A549 treated with AZD9567 at 1 μM for 4 hours (cell line): Measurements from ENCODE around the gene UBAP2. TPM values are rescaled to one million over a fixed set of nuclear protein-coding genes. Genes with fewer than 3 reads are reported as not detected.

Source experiments
- total RNA-seq: library from RNA; stranded (reverse); fragments of 200-300 nt; extraction: Qiagen RNA extraction; gene quantifications from 5 replicates; pipeline ENCODE4 v1.2.3, GENCODE V29; 2022; ENCODE audit not compliant: insufficient read depth

Gene UBAP2, protein sequence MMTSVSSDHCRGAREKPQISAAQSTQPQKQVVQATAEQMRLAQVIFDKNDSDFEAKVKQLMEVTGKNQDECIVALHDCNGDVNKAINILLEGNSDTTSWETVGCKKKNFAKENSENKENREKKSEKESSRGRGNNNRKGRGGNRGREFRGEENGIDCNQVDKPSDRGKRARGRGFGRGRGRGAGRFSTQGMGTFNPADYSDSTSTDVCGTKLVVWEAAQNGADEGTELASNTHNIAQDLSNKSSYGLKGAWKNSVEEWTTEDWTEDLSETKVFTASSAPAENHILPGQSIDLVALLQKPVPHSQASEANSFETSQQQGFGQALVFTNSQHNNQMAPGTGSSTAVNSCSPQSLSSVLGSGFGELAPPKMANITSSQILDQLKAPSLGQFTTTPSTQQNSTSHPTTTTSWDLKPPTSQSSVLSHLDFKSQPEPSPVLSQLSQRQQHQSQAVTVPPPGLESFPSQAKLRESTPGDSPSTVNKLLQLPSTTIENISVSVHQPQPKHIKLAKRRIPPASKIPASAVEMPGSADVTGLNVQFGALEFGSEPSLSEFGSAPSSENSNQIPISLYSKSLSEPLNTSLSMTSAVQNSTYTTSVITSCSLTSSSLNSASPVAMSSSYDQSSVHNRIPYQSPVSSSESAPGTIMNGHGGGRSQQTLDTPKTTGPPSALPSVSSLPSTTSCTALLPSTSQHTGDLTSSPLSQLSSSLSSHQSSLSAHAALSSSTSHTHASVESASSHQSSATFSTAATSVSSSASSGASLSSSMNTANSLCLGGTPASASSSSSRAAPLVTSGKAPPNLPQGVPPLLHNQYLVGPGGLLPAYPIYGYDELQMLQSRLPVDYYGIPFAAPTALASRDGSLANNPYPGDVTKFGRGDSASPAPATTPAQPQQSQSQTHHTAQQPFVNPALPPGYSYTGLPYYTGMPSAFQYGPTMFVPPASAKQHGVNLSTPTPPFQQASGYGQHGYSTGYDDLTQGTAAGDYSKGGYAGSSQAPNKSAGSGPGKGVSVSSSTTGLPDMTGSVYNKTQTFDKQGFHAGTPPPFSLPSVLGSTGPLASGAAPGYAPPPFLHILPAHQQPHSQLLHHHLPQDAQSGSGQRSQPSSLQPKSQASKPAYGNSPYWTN
- total RNA-seq: 37.4 to 48.9 TPM (median 47.9 TPM) in 5 replicates

DNA sequence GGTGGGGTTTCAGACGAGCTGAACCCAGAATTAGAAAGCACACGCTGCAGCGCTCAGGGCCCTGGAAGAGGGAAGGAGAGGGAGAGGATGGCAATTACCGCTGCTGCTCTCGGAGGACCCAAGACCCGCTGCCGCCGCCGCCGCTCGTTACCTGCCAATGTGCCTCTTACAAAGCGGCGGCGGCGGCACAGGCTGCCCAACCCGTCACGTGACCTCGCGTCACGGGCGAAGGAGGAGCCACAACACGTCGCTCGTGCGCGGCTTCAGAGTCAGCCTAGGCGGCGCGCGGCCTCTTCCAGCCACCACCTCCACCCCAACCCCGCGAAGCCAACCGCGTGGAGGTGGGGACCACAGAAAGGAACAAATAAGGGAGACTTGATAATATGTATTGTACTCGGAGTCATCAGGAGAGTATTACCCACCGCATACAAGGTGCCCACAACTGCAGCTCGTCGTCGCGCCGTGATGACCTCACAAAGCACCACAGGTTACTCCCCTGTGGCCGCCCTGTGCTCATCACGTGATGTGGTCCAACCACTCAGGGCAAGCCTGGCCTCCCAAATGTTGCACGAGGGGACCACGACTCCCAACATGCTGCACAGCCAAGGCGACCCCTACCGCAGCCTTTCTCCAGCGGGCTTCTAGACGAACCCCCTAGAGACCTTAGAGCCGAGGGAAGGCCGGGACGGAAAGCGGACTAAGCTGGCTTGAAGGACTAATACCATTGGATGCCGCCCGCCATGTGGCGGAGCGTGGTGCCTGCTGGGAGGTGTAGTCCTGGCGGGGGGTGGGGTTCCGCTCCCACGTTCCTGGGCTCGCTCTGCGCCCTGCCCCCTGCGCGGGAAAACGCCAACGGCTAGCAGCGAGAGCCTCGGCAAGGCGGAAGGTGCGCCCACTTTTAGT is at the start of gene UBAP2:
UBAP2 (minus strand) TSS at position 161 of the 903 bp plus-strand sequence. CDS start 31,739 bp downstream, outside the sequence.

Other genes starting within 250 kb of the UBAP2 start
- 39.4 to 48.7 TPM (median 39.8 TPM) in 5 replicates for gene UBE2R2, start 231.7 kb downstream of the UBAP2 start, total RNA-seq
- gene DCAF12, start 77.8 kb upstream of the UBAP2 start, total RNA-seq: 32.2 to 44.5 TPM (median 38.7 TPM) in 5 replicates
- gene UBAP1, start 130.2 kb upstream of the UBAP2 start, total RNA-seq: 40.8 to 50.8 TPM (median 44.4 TPM) in 5 replicates